RPMI7951 (cell line): ENCODE measurements around the gene MOV10L1. TPM values are rescaled to one million over a fixed set of nuclear protein-coding genes. Genes with fewer than 3 reads are reported as not detected.

ENCODE experiments used
- DNase-seq: peaks from one replicate; pipeline ENCODE4 v3.0.0-alpha.2; 2012; ENCODE audit warnings: low read depth
- total RNA-seq: library from RNA; depleted of rRNA; stranded (reverse); fragments of >200 nt; shearing (Covaris generic); gene quantifications from 2 replicates; pipeline ENCODE4 v1.2.3, GENCODE V29; 2014

MOV10L1 gene
- total RNA-seq, 1 experiment from 2014 or later: not detected

DNA sequence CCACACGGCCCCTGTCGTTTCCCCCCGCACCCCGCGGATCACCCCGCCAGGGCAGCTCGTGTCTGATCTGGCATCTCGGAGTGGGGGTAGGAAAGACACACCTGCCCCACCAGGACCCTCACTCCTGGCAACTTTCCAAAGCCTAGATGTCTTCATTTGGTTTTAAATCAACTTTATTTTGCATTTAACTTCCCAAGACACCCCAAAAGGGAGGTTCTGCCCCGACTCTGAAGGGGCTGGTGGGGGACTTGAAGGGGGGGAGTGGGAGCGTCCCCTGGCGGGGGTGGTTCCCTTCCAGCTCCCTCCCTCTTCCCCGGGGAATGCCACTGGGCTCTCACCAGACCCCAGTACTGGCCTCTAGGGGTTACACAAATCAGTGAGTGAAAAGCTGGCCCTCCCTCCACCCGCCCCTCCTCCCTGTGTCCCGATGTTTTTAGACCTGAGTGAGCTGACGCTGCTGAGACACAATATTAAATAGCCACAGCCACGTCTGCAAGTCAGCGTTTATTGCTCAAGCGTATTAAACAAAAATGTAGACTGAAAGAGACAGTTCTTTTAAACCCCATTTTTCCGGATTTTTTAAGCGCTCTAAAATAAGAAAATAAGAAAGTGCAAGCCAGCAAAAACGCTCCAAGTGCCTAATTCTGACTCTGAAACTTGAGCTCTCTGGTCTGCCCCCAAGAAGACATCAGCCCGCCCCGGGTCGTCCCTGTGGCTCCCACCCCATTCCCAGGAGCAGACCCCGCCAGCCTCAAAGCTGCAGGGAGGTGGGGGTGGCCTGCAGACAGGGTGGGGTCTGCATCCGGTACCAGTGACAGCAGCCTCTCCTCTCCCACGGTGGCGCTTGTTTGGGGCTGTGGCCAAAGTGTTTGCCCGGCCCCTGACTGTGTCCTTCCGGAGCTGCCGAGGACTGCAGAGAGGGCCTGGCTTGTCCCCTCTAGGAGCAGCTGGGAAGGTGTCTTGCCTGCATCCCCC is 30.6 kb upstream of the MOV10L1 start:
- DNase-seq: peak; percentile 6

DNA sequence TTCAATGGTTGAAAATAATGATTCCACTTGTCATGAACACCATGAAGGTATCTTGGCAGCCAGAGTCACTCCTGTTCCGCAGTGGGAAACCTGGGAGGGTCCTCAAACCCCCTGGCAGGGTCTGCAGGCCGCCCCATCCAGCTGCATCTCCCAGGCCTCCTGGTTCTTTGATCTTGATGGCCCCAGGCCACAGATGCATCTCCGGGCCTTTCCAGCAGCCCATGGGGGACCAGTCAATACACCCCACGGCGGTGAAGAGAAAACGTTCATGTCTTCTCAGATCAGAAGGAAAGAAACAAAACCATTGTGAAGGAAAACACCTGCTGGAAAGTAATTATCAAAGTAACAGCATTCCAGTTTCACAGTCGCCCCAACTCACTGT is 29.9 kb upstream of the MOV10L1 start:
- DNase-seq: no peak

DNA sequence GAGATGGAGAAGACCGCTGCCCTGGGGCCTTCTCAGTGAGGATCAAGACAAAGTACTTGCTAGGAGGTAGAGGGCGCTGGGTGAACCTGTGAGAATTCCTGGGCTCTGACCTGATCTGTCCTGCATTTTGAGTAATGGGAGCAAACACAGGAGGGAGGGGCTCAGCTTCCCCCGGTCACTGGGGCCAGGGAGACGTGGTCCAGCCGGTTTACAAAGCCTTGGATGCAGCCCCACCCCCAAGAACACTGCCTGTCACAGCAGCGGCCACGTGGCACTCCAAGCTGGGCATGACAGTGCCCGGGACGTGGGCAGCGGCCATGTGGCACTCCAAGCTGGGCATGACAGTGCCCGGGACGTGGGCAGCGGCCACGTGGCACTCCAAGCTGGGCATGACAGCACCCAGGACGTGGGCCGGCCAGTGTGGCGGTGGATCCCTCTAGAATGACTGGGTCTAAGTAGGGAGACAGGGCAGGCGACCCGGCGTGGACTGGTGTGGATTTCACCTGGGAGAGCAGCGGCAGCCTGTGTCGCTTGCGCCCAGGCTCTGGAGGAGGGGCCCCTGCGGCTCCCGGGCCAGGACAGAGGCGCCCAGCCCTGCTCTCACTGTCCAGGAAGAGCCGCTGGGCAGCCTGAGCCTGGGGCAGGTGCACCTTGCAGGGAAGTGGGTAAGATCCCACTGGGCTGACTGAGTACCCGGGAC is 29.2 kb upstream of the MOV10L1 start:
- no peak for DNase-seq

DNA sequence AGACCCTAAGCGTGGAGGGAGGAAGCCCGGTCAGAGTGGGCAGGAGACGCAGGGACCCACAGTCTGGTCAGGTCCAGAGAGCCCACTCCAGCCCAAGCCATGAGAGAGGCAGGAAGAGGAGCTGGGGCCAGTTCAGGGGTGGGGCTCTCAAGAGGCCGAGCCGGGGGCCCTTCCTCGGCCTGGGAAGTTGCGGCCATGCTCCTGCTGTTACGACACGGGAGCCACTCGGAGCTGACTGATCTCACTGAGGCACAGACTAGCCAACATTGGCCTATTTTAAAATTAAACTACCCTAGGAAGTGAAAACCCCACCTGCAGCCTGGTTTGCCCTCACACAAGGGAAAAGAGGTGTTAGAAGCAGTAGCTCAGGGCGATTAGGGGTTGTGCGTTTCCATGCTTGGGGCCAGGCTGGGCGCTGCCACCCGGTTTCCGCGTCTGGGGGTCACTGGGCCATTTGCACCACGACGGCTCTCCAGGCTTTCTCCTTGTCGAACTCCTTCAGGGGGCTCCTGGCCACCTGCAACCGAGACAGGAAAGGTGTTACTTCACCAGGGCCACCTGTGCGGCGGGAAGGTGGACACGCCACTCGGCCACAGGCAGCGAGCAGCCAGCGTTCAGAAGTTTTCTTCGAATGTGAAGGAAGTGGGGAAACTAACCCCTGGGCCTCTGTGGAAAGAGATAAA is 28.5 kb upstream of the MOV10L1 start:
- DNase-seq: no peak

DNA sequence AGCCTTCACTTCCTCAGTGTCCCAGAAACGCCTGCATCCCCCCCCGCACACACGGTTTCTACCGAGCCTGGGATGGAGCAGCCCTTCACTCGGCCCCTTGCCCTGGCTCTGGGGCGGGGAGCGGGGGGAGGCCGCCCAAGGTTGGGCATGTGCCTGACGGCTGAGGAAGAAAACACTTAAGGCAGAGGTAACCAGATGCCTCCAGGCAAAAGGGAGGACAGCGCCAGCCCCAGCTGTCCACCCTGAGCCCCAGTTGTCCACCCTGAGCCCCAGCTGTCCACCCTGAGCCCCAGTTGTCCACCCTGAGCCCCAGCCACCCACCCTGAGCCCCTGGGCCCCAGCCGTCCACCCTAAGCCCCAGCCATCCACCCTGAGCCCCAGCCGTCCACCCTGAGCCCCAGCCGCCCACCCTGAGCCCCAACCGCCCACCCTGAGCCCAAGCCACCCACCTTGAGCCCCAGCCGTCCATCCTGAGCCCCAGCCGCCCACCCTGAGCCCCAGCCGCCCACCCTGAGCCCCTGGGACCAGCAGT is 27.9 kb upstream of the MOV10L1 start:
- DNase-seq: no peak

DNA sequence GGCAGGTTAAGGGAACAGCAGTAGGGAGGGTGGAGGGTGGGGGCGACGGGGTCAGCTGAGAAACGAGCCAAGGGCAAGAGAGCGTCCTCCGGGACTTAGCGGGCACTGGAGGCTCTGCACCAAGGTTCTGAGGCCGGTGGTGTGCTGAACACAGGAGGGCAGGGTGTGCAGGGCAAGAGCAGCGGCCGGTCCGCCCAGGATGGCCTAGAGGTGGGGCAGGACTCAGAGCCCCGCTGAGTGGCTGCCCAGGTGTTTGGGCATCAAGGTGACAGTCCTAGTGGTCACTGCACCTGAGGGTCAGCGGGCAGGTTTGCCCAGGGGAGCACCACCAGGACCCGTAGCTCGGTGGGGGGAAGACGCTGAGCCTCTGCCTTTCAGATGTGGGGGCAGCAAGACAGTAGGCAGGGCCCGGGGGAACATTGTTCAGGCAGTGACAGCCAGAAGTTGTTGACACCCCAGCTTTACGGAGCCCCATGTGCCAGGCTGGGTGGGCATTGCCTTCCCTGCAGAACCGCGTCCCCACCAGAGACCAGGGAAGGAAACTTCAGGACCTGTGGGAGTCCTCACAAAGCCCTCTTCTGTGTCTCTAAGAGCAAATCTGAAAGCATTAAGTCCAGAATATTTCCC is 27.2 kb upstream of the MOV10L1 start:
- DNase-seq: no peak

DNA sequence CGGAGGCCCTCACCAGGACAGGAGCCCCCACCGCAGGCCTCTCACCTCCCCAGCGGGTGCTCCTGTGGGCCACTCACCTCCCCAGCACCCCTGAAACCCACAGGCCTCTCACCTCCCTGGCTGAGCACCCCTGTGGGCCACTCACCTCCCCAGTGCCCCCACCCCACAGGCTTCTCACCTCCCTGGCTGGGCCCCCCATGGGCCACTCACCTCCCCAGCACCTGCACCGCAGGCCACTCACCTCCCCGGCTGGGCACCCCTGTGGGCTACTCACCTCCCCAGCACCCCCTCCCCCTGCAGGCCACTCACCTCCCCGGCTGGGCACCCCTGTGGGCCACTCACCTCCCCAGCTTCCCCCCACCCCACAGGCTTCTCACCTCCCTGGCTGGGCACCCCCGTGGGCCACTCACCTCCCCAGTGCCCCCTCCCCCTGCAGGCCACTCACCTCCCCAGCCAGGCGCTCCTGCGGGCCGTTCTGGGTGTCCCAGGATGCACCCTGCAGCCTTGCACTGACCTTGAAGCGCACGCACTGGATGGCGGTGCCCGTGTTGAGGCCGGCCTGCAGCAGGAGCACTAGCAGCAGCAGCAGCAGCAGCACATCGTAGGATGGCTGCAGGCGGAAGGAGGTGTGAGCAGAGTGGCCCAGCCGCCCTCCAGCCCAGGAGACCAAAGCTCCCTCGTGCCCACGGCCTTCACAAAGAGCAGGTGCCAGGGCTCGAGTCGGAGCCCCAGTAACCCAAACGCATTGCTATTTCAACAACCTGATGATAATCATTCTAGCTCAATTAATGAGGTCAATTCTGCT is 26.0 kb upstream of the MOV10L1 start:
- no peak for DNase-seq

DNA sequence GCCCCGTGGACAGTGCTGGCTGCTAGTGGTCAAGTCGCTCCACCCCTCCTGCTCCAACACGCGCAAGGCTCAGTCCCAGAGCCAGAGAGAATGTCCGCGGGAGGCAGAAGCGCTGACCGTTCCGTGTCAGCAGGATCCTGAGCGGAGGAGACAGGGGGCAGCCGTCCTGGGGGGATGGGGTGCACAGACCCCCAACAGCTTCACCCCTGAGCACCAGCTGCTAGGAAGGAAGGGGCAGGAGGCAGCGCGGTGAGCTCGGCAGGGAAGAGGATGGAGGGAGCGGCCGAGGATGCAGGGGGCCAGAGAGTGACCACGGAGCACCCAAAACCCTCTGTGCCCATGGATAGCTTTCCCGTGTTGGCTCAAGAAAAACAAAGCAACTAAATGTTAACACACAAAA is 25.4 kb upstream of the MOV10L1 start:
- no peak for DNase-seq

DNA sequence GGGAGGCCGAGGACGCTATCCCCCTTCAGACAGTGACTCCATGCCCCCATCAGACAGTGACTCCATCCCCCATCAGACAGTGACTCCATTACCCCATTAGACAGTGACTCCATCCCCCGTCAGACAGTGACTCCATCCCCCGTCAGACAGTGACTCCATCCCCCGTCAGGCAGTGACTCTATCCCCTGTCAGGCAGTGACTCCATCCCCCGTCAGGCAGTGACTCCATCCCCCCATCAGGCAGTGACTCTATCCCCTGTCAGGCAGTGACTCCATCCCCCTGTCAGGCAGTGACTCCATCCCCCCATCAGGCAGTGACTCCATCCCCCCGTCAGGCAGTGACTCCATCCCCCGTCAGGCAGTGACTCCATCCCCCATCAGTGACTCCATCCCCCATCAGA is 22.6 kb upstream of the MOV10L1 start:
- DNase-seq: no peak

DNA sequence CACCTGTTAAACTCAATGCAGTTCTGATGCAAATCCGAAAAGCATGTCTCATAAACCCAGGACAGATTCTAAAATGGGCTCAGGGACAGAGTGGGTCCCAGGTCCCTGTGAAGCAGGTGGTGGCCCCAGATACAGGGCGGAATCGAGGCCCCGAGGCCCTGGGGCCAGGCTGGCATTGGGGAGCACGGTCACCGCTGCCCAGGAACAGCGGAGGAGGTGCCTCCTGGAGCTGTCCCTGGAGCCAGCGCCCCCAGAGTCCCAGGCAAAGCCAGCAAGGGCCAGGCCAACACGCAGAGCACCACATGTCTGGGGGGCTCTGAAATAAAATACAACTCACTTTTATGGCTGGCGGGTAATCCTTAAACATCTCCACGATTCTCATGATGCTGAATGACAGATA is 21.7 kb upstream of the MOV10L1 start:
- no peak for DNase-seq

DNA sequence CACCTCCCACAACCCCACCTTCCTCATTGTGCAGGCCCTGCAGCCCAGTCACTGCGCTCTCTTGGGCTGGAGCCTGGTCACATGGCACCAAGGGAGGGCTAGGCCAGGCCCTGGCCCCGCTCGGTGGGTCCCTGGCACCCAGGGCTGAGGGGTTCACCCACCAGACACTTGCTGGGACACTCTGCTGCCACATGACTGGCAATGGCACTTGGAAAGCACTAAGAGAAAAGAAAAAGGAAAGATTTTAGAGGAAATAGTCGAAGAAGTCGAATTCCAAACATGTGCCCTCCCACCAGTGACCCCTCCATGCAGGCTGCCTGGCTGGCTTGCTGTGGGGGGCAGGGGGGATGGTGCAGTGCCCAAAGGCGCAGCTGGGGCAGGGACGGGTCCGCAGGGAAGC is 19.4 kb upstream of the MOV10L1 start:
- no peak for DNase-seq

DNA sequence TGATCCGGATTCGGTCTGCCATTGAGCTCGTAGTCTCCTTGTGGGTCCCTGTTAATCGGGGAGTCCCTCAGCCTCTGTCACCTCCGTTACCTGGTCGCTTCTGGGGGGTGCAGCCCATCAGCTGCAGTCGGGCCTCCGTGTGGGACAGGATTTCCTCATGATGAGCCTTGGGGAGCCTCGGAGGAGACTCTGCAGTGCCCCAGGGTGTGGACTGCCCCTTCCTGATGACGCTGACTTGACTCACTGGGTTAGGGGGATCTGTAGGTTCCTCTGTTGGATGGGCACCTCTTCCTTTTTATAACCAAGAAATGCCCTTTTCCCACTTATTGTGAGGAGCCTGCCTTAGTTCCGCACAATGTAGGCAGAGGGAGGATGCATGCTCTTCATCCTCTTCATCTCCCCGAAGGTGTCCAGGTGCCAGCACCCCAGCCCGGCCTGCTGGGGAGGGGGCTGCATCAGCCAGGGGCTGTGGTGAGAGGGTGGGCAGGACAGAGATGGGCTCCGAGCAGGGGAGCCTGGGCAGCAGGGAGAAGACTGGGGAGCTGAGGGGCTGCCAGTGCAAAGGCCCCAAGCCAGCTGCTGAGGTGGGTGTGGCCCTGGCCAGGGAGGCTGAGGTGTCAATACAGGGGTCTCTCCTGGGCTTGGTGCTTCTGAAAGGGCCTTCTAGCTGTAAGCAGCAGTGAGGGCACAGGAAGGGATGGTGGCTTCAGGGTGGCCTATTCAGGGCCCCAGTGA is 18.2 kb upstream of the MOV10L1 start:
- peak; percentile 22 for DNase-seq

DNA sequence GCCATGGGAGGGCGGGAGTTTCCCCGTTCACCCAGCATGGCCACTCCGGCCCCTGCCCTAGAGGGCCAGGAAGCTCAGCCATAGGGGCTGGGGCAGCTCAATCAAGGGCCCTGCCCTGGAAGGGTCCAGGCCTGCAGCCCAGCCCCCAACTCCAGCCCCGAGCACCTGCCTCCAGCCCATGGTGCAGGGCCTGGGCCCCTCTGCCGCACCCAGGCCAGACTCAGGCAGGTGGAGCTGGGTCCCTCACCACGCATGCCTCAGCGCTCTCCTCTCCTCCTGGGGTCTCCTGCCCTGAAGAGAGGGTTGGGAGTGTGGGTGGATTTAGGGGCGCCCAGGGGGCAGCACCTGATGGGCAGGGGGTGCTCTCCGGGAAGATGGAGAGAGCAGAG is 17.6 kb upstream of the MOV10L1 start:
- no peak for DNase-seq

DNA sequence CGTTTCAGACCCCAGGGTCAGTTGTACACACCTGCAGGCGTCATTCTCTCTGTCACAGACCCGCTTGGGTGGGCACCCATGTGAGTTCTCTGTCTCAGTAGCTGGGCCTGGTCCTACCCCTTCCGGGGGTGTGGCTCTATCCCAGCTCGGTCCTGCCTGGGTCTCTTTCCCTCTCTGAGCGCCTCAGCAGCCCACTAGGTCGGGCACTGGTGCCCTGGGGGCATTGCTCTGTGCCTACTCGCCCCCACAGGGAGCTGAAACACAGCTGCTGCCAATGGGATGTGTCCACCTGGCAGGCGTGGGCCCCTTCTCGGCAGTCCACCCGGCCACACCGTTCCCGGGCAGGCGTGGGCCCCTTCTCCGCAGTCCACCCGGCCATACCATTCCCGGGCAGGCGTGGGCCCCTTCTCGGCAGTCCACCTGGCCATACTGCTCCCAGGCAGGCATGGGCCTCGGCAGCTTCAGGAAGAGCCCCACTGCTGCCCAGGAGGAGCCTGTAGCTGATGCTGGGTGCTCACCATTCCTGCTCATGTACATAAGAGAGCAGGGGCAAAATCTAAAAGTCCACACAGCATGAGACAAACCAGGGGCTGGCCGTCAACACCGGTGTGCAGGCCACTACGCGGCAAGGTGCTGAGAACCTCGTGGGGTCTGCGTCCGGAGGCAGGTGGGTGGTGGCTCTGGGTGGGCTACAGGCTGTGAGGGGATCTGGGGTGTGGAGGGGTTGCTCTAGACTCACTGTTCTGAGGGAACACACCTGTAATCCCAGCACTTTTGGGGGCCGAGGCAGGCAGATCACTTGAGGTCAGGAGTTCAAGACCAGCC is 16.9 kb upstream of the MOV10L1 start:
- DNase-seq: no peak

DNA sequence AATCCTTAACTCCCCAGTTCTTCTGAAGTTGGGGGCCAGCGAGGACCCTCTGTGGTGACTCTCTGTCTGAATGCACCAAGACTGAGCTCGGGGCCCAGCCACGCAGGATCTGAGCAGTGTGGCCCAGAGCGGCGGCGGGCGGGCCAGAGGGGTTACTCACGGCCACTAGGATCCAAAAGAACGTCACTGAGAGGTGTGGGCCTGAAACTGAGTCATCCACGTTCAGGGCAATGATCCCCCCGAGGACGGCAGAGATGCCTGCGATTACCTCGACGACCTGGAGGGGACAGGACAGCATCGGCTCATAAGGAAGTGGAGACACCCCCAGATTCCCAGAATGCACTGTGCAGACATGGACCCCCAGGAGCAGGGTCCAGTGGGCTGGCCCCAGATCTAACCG is 15.8 kb upstream of the MOV10L1 start:
- DNase-seq: no peak

DNA sequence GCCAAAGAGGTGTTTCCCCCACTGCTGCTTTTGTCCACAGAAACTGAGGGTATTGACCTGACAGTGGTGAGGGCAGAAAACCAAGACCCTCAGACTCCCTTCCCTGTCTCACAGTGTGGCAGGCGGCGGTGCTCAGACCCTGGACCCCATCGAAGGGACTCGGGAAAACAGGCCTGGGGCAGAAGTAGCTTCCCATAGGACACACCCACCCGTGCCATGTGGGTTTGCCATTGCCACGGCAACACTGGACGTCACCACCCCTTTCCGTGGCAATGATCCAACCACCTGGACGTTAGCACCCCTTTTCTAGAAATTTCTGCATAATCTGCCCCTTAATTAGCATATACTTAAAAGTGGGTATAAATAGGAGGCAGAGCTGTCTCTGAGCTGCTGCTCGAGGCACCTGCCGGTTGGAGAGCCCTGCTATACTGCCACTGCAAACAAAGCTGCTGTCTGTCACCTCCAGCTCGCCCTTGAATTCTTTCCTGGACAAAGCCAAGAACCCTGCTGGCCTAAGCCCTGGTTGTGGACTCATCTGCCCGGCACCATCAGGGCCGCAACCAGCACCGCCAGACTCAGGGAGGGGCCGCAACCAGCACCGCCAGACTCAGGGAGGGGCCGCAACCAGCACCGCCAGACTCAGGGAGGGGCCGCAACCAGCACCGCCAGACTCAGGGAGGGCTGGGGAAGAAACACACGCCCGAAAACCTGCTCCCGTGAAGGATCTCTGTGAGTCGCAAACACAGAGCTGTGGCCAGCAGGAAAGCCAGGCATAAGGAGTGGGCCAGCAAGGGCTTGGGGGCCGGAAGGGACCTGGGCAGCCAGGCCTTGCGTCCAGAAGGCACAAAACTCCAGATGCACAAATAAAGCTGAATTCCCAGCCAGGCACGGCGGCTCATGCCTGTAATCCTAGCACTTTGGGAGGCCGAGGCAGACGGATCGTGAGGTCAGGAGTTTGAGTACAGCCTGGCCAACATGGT is 15.0 kb upstream of the MOV10L1 start:
- no peak for DNase-seq

DNA sequence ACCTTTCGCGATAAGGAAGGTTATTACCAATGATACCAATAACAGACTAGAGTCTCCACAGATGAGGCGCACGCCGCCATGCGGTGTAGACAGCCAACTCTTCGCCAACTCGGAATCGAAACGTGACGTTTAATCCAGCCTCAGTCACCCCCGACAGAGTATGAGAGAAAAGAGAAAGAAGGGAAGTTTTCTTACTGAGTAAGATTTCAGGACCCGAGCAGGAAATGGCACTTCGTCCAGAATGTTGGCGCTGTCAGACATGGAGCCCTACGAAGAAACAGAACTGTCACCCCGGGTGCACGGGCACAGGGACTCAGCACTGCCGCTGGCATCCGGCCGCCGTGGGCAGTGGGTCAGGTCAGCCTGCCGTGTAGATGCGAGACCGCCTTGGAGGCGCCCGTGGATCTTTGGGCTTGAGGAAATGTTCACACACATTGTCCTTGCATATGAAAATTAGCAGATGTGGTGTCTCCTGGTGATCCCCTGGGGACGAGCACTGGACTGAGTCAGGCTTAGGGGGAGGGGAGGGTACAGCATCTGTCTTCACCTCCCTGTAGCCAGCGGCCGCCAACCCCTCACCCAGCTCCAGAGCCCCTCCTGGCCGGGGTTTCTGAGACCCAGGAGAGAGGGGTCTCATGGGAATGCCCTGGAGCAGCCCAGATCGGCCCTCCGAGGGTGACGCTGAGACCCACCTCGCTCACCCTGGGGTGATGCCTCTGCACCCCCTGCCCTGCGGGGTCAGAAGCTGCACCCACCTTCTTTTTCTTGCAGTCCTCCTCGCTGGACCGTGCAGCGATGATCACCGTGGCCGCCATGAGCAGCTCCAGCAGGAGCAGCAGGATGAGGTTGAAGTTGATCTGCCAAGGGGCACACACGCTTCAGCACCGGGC is 12.9 kb upstream of the MOV10L1 start:
- DNase-seq: no peak
